Muscle layer of duodenum (tissue), 2 donors: ENCODE measurements around the gene GARRE1.
A peak's percentile ranks its signal among the peaks of the same experiment; 100 is the strongest.
"Not testable (repeated sequence)": the region's sequence is repeated elsewhere in the genome, so short reads cannot be mapped to it uniquely, and the experiment has no call there.

ENCODE experiments used
- H3K27ac ChIP-seq: one replicate; pipeline ENCODE4 v1.7.0; 2013; ENCODE audit warnings: mild to moderate bottlenecking, low read length
- H3K27me3 ChIP-seq: one replicate; pipeline ENCODE4 v1.7.0; 2013; ENCODE audit warnings: low read depth, mild to moderate bottlenecking, control low read depth, low read length
- H3K36me3 ChIP-seq, 2 donors: one replicate each; pipeline ENCODE4 v1.7.0; 2013; ENCODE audit warnings: low read length in 2 of 2, control low read depth in 1 of 2, mild to moderate bottlenecking in 1 of 2; ENCODE audit not compliant: insufficient read depth in 2 of 2, control insufficient read depth in 1 of 2
- H3K4me1 ChIP-seq, 2 donors: one replicate each; pipeline ENCODE4 v1.7.0; 2013; ENCODE audit warnings: low read length in 2 of 2, mild to moderate bottlenecking in 2 of 2, control low read depth in 1 of 2, moderate library complexity in 1 of 2; ENCODE audit not compliant: insufficient read depth in 2 of 2, control insufficient read depth in 1 of 2
- H3K4me3 ChIP-seq, 2 donors: one replicate each; pipeline ENCODE4 v1.7.0; 2013; ENCODE audit warnings: low read length in 2 of 2, low read depth in 1 of 2, mild to moderate bottlenecking in 1 of 2
- H3K9me3 ChIP-seq, 2 donors: one replicate each; pipeline ENCODE4 v1.7.0; 2013; ENCODE audit warnings: low read length in 2 of 2, control low read depth in 1 of 2, mild to moderate bottlenecking in 1 of 2; ENCODE audit not compliant: control insufficient read depth in 1 of 2
- donor health status: healthy.

GARRE1 gene

DNA sequence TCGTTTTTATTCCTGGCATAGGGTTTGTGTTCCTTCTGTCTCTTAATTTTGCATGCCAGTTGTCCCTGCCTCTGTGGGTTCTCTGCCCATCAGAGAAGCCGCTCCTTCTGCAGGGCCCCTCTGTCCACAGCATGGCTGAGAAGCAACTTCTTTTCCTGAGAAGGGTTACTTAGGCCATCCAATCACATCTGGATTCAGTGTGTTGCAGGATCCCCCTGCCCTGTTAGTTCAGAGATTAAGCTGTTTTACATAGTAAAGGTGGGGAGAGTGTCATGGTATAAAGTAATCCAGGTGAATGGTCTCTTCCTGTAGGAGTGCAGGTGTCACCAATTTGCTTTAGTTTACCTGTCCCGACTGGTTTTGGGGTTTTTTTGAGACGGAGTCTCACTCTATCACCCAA lies 22.9 kb upstream of the GARRE1 start:
- Histone ChIP-seq H3K36me3 (peaks cover 30% of the 10 kb centered on the region in 2 donors), H3K4me1 (peaks cover 11% of the 10 kb centered on the region in 2 donors), H3K9me3 (no peaks in the 10 kb centered on the region), H3K4me3 (no peak overlapping the region), H3K27me3 (no peaks in the 10 kb centered on the region), H3K27ac (no peak overlapping the region)

DNA sequence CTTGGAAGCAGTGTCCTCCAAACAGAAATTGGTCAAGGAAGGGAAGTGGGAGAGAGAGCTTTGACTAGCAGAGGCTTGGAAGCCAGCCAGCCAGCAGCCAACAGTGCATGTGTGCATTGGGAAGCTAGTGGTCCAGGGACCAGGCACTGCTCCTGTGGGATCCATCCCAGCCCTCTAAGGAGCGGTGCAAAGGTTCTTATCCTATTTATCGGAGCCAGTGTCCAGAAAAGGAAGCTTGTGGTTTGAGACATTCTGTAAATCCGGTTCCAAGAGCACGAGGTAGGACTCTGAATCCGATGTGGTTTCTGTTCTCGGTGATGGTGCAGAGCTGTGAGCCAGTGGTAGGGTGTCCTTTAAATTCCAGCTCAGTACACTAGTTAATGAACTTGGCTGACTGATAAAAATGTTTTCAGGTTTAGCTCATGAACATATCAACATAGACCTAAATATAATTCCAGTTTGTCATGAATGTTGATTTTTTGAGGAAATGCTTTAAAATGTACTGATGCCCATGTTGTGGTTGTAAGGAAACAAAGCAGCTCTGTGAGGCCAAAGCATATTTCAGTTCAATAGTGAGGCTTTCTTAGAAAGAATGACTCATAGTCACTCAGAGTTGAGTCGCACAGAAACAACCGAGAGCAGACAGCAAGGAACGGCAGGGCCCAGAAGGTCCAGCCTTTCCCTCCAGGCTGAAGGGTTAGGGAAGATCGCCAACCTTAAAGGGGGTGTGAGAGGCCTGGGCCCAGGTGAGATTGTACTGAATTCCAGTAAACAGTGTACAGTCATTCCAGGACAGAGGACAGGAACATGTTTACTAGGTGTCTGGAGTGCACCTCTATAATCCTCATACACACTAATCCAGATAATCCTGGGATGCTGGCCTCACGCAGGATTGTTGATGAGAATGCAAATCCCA lies 21.5 kb upstream of the GARRE1 start:
- Histone ChIP-seq H3K36me3 (peaks cover 20 to 23% of the 10 kb centered on the region in 2 donors), H3K9me3 (no peaks in the 10 kb centered on the region), H3K27me3 (no peaks in the 10 kb centered on the region), H3K27ac (peak overlapping the region; percentile 80), H3K4me3 (peak overlapping the region in 1 of 2 donors; percentile 6), H3K4me1 (peaks cover 11% of the 10 kb centered on the region in 2 donors)

DNA sequence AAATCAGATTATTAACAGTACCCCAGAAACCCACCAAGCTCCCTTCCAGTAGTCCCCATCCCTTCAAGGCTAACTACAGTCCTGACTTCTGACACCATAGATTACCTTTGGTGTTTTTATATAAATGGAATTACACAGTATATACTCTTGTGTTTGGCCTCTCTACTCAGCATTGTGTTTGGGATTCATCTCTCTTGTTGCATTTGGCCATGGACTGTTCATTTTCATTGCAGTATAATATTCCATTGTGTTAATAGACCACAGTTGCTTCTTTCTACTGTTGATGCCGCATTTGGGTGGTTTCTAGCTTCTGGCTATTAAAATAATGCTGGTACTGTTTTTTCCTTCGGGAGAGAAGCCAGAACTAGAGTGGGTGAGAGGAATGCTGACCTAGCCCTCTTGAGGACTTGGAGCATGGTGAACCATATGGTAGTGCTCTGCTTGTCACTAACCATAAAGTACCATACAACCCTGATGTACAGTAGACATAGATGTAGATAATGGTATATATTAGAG lies 18.9 kb upstream of the GARRE1 start:
- Histone ChIP-seq H3K36me3 (peaks cover 0 to under 1% of the 10 kb centered on the region in 2 donors), H3K9me3 (no peaks in the 10 kb centered on the region), H3K4me1 (peaks cover 11% of the 10 kb centered on the region in 2 donors), H3K4me3 (no peak overlapping the region), H3K27ac (no peak overlapping the region), H3K27me3 (no peaks in the 10 kb centered on the region)

DNA sequence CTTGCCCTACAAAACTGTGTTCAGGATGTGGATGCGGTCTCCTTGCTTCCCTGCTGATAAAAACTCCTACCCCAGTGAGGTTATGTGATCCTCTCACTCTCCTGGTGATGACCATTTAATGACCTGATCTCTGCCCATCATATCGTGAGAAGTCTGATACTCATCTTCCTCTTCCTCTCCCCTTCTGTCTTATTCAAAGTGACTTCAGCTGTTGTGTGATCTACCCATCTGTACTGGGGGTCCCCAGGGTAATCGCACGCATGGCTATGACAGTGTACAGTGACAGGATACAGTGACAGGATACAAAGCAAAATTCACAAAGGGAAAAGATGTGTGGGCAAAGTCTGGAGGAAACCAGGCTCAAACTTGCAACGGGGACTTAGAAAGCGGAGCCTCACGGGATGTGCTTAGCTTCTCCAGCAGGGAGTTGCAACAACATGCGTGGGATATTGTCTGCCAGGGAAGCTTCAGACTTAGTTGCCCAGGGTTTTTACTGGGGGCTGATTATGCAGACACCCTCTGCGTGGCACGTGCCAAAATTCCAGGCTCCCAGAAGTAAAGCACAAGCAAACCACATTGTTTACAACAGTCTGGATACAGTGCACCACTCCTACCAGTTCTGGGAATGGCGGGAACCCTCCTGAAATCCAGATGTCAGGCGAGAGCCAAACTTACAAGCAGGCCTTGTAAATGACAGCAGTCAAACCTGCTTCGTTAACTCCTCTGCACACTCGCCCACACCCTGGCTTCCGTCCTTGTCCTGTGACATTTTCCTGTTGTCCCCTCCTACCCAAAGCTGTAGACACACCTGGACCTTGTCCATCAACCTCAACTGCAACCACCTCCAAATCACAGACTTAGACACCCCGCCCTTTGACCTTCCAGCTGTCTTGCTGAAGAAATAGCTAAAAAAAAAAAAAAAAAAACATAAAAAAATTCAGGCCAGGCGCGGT lies 18.0 kb upstream of the GARRE1 start:
- Histone ChIP-seq H3K27ac (no peak overlapping the region), H3K9me3 (no peaks in the 10 kb centered on the region), H3K4me1 (peaks cover 11% of the 10 kb centered on the region in 2 donors), H3K4me3 (no peak overlapping the region), H3K27me3 (no peaks in the 10 kb centered on the region), H3K36me3 (no peaks in the 10 kb centered on the region)

DNA sequence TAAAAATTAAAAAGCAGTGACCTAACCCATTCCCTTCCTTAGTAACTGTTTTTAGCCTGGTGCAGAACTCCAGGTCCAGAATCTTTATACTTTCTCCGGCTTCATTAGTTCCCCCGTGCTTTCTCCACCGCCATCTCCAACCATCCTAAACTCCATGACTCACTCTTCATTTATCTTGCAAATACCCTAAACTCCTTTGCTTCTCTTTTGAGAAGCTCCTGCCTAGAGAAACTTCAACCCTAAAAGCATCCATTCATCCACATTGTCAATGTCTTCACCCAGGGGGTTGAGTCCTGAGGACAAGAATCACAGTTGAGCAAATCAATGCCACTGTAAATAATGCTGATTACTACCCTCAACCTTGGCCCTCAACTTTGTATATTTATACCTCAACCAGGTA lies 17.1 kb upstream of the GARRE1 start:
- Histone ChIP-seq H3K9me3 (no peaks in the 10 kb centered on the region), H3K27ac (no peak overlapping the region), H3K4me1 (peaks cover 10 to 11% of the 10 kb centered on the region in 2 donors), H3K27me3 (no peaks in the 10 kb centered on the region), H3K36me3 (no peaks in the 10 kb centered on the region), H3K4me3 (no peak overlapping the region)

DNA sequence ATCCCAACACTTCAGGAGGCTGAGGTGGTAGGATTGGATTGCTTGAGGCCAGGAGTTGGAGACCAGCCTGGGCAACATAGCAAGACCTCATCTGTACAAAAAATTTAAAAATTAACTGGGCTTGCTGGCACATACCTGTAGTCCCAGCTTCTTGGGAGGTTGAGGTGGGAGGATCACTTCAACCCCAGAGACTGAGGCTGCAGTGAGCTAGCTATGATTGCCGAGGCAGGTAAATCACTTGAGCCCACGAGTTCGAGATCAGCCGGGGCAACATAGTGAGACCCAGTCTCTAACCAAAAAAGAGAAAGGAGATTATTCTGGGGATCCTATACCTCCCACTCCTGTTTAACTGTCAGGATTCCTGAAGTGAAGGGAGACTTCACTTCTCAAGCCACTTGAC lies 16.4 kb upstream of the GARRE1 start:
- Histone ChIP-seq H3K27ac (no peak overlapping the region), H3K4me1 (peaks cover 4 to 5% of the 10 kb centered on the region in 2 donors), H3K27me3 (no peaks in the 10 kb centered on the region), H3K9me3 (no peaks in the 10 kb centered on the region), H3K36me3 (no peaks in the 10 kb centered on the region), H3K4me3 (no peak overlapping the region)

DNA sequence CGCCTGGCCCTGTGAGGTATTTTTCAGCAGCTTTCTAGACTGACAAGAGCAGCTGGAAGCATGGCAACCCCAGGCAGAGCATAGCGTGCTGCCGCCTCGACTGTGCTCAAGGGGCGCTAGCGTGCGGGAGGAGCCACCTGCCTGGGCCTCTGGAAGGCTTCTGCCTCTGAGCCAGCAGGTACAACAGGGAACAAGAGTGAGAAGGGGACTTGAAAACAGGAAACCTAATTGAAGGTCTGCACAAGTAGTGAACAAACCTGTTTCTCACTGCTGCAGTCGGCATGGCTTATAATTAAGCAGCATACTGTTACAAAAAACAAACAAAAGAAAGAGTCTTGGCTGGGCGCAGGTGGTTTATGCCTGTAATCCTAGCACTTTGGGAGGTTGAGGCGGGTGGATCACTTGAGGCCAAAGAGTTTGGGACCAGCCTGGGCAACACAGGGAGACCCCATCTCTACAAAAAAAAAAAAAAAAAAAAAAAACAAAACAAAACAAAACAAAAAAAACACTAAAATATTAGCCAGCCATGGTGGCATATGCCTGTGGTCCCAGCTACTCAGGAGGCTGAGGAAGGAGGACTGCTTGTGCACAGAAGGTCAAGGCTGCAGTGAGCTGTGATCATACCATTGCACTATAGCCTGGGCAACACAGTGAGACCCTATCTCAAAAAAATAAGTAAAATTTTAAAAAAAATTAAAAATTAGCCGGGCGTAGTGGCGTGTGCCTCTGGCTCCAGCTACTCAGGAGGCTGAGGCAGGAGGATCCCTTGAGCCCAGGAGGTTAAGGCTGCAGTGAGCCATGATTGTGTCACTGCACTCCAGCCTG lies 12.6 kb upstream of the GARRE1 start:
- no peaks in the 10 kb centered on the region for H3K9me3 ChIP-seq
- H3K36me3 ChIP-seq, result no peaks in the 10 kb centered on the region
- H3K27me3 ChIP-seq, result no peaks in the 10 kb centered on the region
- no peak overlapping the region for H3K4me3 ChIP-seq
- no peaks in the 10 kb centered on the region for H3K4me1 ChIP-seq
- no peak overlapping the region for H3K27ac ChIP-seq

DNA sequence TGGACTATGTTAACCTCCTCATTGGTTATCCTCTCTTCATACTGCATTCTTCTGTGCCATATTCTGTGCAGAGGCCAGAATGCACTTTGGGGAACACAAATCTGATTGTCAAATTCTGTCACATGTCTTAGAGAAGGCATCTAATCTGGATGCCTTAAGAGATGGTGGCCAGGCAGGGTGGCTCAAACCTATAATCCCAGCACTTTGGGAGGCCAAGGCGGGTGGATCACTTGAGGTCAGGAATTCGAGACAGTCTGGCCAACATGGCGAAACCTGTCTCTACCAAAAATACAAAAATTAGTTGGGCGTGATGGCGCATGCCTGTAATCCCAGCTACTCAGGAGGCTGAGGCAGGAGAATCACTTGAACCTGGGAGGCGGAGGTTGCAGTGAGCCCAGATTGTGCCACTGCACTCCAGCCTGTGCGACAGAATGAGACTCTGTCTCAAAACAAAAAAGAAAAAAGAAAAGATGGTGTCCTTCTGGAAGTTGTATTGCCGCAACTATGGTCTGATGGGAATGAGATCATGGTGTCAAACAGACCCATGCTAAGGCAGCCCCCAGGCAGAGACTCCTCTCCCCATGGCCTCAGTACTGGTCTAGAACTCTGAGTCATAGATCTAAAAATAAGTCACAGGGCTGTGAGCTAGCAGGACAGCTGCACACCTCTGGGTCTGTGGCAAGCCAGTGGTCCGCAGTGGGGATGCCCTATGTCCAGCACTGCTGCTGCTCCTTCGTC lies 11.0 kb upstream of the GARRE1 start:
- not testable (repeated sequence) for H3K27ac ChIP-seq, H3K4me3 ChIP-seq, H3K4me1 ChIP-seq, H3K36me3 ChIP-seq, H3K27me3 ChIP-seq, H3K9me3 ChIP-seq

DNA sequence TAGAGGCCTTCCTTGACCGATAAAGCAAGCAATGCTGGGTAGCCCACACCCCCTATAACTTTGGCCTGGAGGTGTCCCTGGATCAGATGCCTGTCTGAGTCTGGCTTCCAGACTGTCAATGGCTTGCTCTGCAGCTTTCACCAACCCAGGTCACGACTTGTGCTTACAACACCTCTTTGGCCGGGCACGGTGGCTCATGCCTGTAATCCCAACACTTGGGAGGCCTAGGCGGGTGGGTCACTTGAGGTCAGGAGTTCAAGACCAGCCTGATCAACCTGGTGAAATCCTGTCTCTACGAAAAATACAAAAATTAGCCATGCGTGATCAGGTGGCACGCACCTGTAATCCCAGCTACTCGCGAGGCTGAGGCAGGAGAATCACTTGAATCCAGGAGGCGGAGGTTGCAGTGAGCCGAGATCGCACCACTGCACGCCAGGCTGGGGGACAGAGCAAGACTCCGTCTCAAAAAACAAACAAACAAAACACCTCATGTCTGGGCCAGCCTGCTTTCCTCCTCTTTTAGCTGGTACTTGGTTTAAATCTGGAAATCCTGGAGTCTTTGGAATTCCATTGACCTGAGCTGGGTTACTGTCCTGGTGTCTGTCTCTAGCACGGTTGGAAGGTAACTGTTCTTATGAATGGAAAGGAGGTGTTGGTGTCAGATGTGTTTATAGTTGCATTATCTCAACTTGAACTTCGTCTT lies 10.3 kb upstream of the GARRE1 start:
- H3K9me3 ChIP-seq, result no peaks in the 10 kb centered on the region

More for the DNA sequence above, 10.3 kb upstream of the GARRE1 start:
- Histone ChIP-seq H3K36me3 (no peaks in the 10 kb centered on the region), H3K4me3 (no peak overlapping the region), H3K27ac (no peak overlapping the region), H3K4me1 (no peaks in the 10 kb centered on the region), H3K27me3 (no peaks in the 10 kb centered on the region)
